K562 (cell line): ENCODE results near the gene CACTIN. TPM values are rescaled to one million over a fixed set of nuclear protein-coding genes. Genes with fewer than 3 reads are reported as not detected.
A peak's percentile ranks its signal among the peaks of the same experiment; 100 is the strongest.

ENCODE experiments used
- ATAC-seq: fragments of 200-7000 bp; cut with Tn5 transposase; 3 replicates; pipeline ENCODE4 v1.9.1; 2020; ENCODE audit warnings: moderate library complexity
- BruUV-seq: library from RNA; stranded (reverse); fragments of 400-500 nt; replicated peaks from 2 replicates; lab custom pipeline; 2021; lab: Mats Ljungman, UMichigan
- CTCF ChIA-PET: fragments of 300-600 bp; formaldehyde crosslinking; extraction: SDS; loops from one replicate; lab custom pipeline; 2021; ENCODE audit warnings: low intra/inter-chr PET ratio; lab: Yijun Ruan, JAX
- POLR2A ChIA-PET: fragments of 300-600, 350-650 bp; sonication (Branson Sonifier 250); formaldehyde crosslinking; extraction: SDS; loops from one replicate; lab custom pipeline; 2021; ENCODE audit warnings: antibody characterized with exemption, inconsistent platforms; lab: Yijun Ruan, JAX
- DNase-seq, 4 experiments: peaks; one replicate each; pipeline versions ENCODE4 v3.0.0 to v3.0.0-alpha.2; 2011 to 2018; ENCODE audit warnings: low spot score in 3 of 4, mixed read lengths in 3 of 4; ENCODE audit errors: extremely low read depth in 1 of 4
- FAIRE-seq: peaks from 2 replicates; lab custom pipeline; 2011; peaks lifted over from hg19 to GRCh38; lab: Jason Lieb, UNC
- H2AFZ ChIP-seq: 2 replicates; pipeline ENCODE4 v1.6.0; 2011; ENCODE audit warnings: low read depth, low read length, control low read depth, inconsistent platforms
- H3K27ac ChIP-seq: fragments of 200-600 bp; 3 replicates; pipeline ENCODE4 v1.8.0; 2011; ENCODE audit warnings: low read depth, mild to moderate bottlenecking, control low read depth, inconsistent platforms, low read length, moderate library complexity, mixed read lengths; ENCODE audit errors: extremely low read depth
- H3K27me3 ChIP-seq, 2 experiments: fragments of 300-600 bp in 1 of 2; 2 replicates in 1 of 2; 3 replicates in 1 of 2; pipeline versions ENCODE4 v1.6.0 to v1.8.0; 2011; ENCODE audit warnings: inconsistent platforms in 2 of 2, low read length in 2 of 2, mild to moderate bottlenecking in 1 of 2, mixed read lengths in 1 of 2, moderate library complexity in 1 of 2; ENCODE audit not compliant: control insufficient read depth in 2 of 2, insufficient read depth in 2 of 2
- H3K36me3 ChIP-seq: fragments of 300-600 bp; 3 replicates; pipeline ENCODE4 v1.8.0; 2011; ENCODE audit warnings: mild to moderate bottlenecking, low read length, inconsistent platforms; ENCODE audit not compliant: control insufficient read depth, insufficient read depth
- H3K4me1 ChIP-seq, 2 experiments: fragments of 200-600 bp in 1 of 2; replicated peaks in 1 of 2; 2 replicates in 1 of 2; 3 replicates in 1 of 2; pipeline versions ENCODE4 v1.5.1 to v1.8.0; 2011; ENCODE audit warnings: inconsistent platforms in 2 of 2, low read length in 2 of 2, mild to moderate bottlenecking in 1 of 2, mixed read lengths in 1 of 2, moderate library complexity in 1 of 2; ENCODE audit not compliant: control insufficient read depth in 2 of 2, insufficient read depth in 2 of 2
- H3K4me2 ChIP-seq: 2 replicates; pipeline ENCODE4 v1.6.1; 2011; ENCODE audit warnings: low read length, control low read depth, inconsistent platforms, mixed read lengths; ENCODE audit not compliant: insufficient read depth
- H3K4me3 ChIP-seq: fragments of 200-600 bp; sonication (generic), shearing (Covaris generic); 2 replicates; pipeline ENCODE4 v1.5.1; 2016; ENCODE audit warnings: control low read depth, inconsistent platforms
- H3K79me2 ChIP-seq: fragments of 200-600 bp; 3 replicates; pipeline ENCODE4 v1.8.0; 2011; ENCODE audit warnings: low read length, inconsistent platforms; ENCODE audit not compliant: control insufficient read depth, insufficient read depth
- H3K9ac ChIP-seq, 2 experiments: 2 replicates each; pipeline versions ENCODE4 v1.6.0 to v1.6.1; 2011; ENCODE audit warnings: low read depth in 2 of 2, low read length in 2 of 2, control low read depth in 1 of 2, inconsistent platforms in 1 of 2, mild to moderate bottlenecking in 1 of 2, mixed read lengths in 1 of 2; ENCODE audit not compliant: insufficient read depth in 1 of 2
- H3K9me1 ChIP-seq: one replicate; pipeline ENCODE4 v1.6.0; 2011; ENCODE audit warnings: inconsistent platforms, mild to moderate bottlenecking, low read length, moderate library complexity; ENCODE audit not compliant: control insufficient read depth, insufficient read depth
- H3K9me3 ChIP-seq: replicated peaks from 2 replicates; pipeline ENCODE4 v1.5.1; 2011; ENCODE audit warnings: low read depth, low read length, inconsistent platforms; ENCODE audit not compliant: control insufficient read depth, insufficient read depth
- H4K20me1 ChIP-seq: replicated peaks from 2 replicates; pipeline ENCODE4 v1.6.1; 2011; ENCODE audit warnings: low read length, inconsistent platforms, mixed read lengths; ENCODE audit not compliant: control insufficient read depth, insufficient read depth
- ATF1 ChIP-seq, 2 experiments: fragments of 450-650 bp in 1 of 2; IDR thresholded peaks; 2 replicates each; pipeline ENCODE4 v1.6.1; 2016; ENCODE audit warnings: missing compliant biosample characterization in 1 of 2, missing genetic modification characterization in 1 of 2
- C11orf30 ChIP-seq: fragments of 450-650 bp; IDR thresholded peaks from 2 replicates; pipeline ENCODE4 v1.6.1; 2016; ENCODE audit warnings: low read depth, mild to moderate bottlenecking
- HNRNPLL ChIP-seq: fragments of 200-400 bp; formaldehyde crosslinking; IDR thresholded peaks from 2 replicates; pipeline ENCODE4 v1.6.1; 2017; ENCODE audit warnings: low read length, low read depth, mild to moderate bottlenecking; ENCODE audit not compliant: poor library complexity, severe bottlenecking
- KAT8 ChIP-seq: fragments of 450-650 bp; IDR thresholded peaks from 2 replicates; pipeline ENCODE4 v1.6.1; 2016; ENCODE audit warnings: low read depth, mild to moderate bottlenecking
- RBM22 ChIP-seq: fragments of 200-400 bp; formaldehyde crosslinking; IDR thresholded peaks from 2 replicates; pipeline ENCODE4 v1.6.1; 2018; ENCODE audit warnings: low read length, low read depth; ENCODE audit not compliant: poor library complexity, severe bottlenecking
- ZNF3 ChIP-seq: fragments of 250-450 bp; sonication (Bioruptor Pico); IDR thresholded peaks from 2 replicates; pipeline ENCODE4 v1.5.0; 2021; ENCODE audit warnings: mild to moderate bottlenecking, moderate library complexity
- ZNF316 ChIP-seq: fragments of 450-650 bp; IDR thresholded peaks from 2 replicates; pipeline ENCODE4 v1.6.1; 2016
- WGBS: fragments of 100-300 bp; shearing (Covaris generic); methylation state at CpG from one replicate; pipeline ENCODE4 v1.1.6; 2016; ENCODE audit warnings: low coverage, mixed read lengths; ENCODE audit not compliant: insufficient coverage; ENCODE audit errors: missing lambda C conversion rate; 5-methylcytosine and 5-hydroxymethylcytosine counted together
- in situ Hi-C: fragments of 300-500 bp; cut with MboI; formaldehyde crosslinking; loops from 4 replicates; pipeline ENCODE4 v1.15.0; 2018; ENCODE audit warnings: inconsistent platforms, mixed read lengths
- intact Hi-C: fragments of 100-400 bp; cut with micrococcal nuclease; formaldehyde crosslinking; loops from 2 replicates; pipeline ENCODE4 v1.14.2; 2022
- polyA plus RNA-seq, 8 experiments: library from polyadenylated mRNA; depleted of rRNA in 4 of 8; stranded (reverse) in 5 of 8; unstranded in 3 of 8; fragments of >200 nt; fragmentation: Nextera tagmentation in 2 of 8; fragmentation: Illumina TruSeq in 1 of 8; extraction: Ambion mirVana in 2 of 8; extraction: Trizol in 1 of 8; gene quantifications; 2 replicates each; pipeline versions ENCODE4 v1.2.1 to v1.2.3, GENCODE V29; 2011 to 2014; ENCODE audit warnings: inconsistent platforms in 1 of 8, missing spikeins in 1 of 8
- total RNA-seq, 7 experiments: library from RNA; depleted of rRNA in 6 of 7; stranded (reverse); fragments of >200 nt in 6 of 7; fragmentation: Illumina TruSeq in 2 of 7; extraction: Trizol in 2 of 7; gene quantifications; 2 replicates each; pipeline versions ENCODE4 v1.2.1 to v1.2.3, GENCODE V29; 2011 to 2021; ENCODE audit warnings: low replicate concordance in 1 of 7
- TF ChIP-seq, protein P1 (sequence below): sonication (generic); formaldehyde crosslinking; IDR thresholded peaks from 2 replicates; pipeline ENCODE4 v1.8.1; 2023; ENCODE audit warnings: mild to moderate bottlenecking, missing genetic modification reagents

CACTIN gene
- total and polyA plus RNA-seq, 9 of the 15 experiments (the other 6 are each of a cell fraction or from before 2014, with no cell fraction given) = 0.15 to 49.2 (median 15.0) TPM

DNA sequence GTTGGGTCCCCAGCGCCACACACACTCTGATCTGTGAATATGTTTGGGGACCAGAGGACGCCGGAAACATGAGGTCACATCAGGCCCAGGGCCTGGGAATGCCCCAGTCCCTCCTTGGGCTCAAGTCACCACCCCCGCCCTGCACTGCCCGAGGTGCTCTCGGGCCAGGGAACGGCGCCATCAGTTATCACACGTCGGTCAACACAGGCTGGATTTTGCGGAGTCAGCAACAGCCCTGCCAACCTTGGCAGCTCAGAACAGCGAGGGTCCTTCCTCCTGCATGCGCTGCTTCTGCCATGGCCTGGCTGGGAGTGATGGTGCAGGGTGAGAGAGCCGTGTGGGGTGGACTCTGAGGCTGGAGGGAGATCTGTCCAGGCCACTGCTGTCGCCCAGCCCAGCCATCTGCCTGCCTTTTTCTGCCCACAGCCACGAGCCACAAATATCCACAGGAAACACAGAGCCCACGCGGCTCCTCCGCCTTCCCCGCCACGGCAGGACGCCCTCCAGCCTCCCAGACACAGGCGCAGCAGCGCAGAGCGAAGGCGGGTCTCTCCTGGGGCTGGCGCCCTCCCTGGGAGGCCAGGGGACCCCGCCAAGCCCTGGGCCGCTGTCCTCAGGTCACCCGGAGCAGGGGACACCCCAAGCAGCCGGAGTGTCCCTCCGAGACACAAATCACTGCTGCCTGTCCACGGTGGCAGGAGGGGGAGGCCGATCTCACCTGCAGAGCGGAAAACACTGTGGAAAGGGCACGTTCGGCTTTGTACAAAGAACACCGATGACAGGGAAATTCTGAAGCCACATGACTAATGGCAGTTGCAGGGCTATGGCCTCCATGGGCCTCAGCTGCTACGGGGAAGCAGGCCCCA is 31.6 kb upstream of the CACTIN start:
- ChIA-PET POLR2A (no interaction called here), CTCF (no interaction called here)
- Histone ChIP-seq H3K9me1 (no peaks in the 10 kb centered on the region), H4K20me1 (no peaks in the 10 kb centered on the region), H3K27ac (no peak overlapping the region), H3K4me1 (peaks cover 0 to 48% of the 10 kb centered on the region in 2 experiments; a peak in 2 of 5 replicates), H3K4me2 (no peak overlapping the region), H3K27me3 (no peaks in the 10 kb centered on the region), H3K9me3 (no peaks in the 10 kb centered on the region), H2AFZ (no peak overlapping the region), H3K4me3 (no peak overlapping the region), H3K9ac (0 out of 4 replicates have a peak overlapping the region, but pooled peaks of 1 of the 2 experiments have one; percentile 26), H3K36me3 (peaks cover 67% of the 10 kb centered on the region; the same call in 2 of the 3 replicates), H3K79me2 (no peaks in the 10 kb centered on the region)
- FAIRE-seq = no peak
- intact Hi-C loops = no loop called here
- WGBS = 94% methylated on average over 30 of the region's 39 CpGs
- in situ Hi-C loops = loop anchor here (5.0 kb wide), 1 partner anchor 189 kb away; no protein-coding TSS in a partner anchor
- TF ChIP-seq C11orf30 (0 out of 2 replicates have a peak, but pooled peaks have one; percentile 31), ZNF316 (peak; percentile 50; the same call in 1 of the 2 replicates), RBM22 (peak; percentile 42), HNRNPLL (no peak), KAT8 (no peak), ATF1 (CRISPR knock-in tag; IDR thresholded peaks at IDR 0.05) (no peak), ATF1 (tag; IDR thresholded peaks at IDR 0.05) (no peak), ZNF3 (CRISPR knock-in tag) (no peak)
- TF ChIP-seq, protein P1, sequence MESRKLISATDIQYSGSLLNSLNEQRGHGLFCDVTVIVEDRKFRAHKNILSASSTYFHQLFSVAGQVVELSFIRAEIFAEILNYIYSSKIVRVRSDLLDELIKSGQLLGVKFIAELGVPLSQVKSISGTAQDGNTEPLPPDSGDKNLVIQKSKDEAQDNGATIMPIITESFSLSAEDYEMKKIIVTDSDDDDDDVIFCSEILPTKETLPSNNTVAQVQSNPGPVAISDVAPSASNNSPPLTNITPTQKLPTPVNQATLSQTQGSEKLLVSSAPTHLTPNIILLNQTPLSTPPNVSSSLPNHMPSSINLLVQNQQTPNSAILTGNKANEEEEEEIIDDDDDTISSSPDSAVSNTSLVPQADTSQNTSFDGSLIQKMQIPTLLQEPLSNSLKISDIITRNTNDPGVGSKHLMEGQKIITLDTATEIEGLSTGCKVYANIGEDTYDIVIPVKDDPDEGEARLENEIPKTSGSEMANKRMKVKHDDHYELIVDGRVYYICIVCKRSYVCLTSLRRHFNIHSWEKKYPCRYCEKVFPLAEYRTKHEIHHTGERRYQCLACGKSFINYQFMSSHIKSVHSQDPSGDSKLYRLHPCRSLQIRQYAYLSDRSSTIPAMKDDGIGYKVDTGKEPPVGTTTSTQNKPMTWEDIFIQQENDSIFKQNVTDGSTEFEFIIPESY (CRISPR knock-in tag) = peak; percentile 81
- ATAC-seq = no peak
- no TSS peak for BruUV-seq
- no peak for DNase-seq
